Right forelimb (tissue), 1 donor: Measurements from ENCODE around the gene CTCF.

Experiments
- DNase-seq: peaks from one replicate; pipeline ENCODE4 v3.0.0-alpha.2; 2018

The CTCF gene

GRCh38 chr16:67667453-67667816 is 105.1 kb downstream of the CTCF start:
- DNase-seq = no peak

- peak; percentile 86 for DNase-seq
Observed at GRCh38 chr16:67667817-67668494, 105.6 kb downstream of the CTCF start.

GRCh38 chr16:67668495-67669157 is 106.3 kb downstream of the CTCF start:
- DNase-seq = no peak

GRCh38 chr16:67669499-67670101 is 107.3 kb downstream of the CTCF start:
- DNase-seq = no peak

GRCh38 chr16:67672306-67672705 is 110.0 kb downstream of the CTCF start:
- DNase-seq = no peak

- peak; percentile 76 for DNase-seq
Observed at GRCh38 chr16:67672739-67673662, 110.7 kb downstream of the CTCF start.

- DNase-seq = no peak
Observed at GRCh38 chr16:67673712-67674580, 111.6 kb downstream of the CTCF start.

GRCh38 chr16:67674851-67675578 is 112.7 kb downstream of the CTCF start:
- no peak for DNase-seq

- no peak for DNase-seq
Observed at GRCh38 chr16:67675579-67675935, 113.2 kb downstream of the CTCF start.

- no peak for DNase-seq
Observed at GRCh38 chr16:67675999-67676398, 113.7 kb downstream of the CTCF start.

- no peak for DNase-seq
Observed at GRCh38 chr16:67676516-67676915, 114.2 kb downstream of the CTCF start.

GRCh38 chr16:67676939-67677338 is 114.6 kb downstream of the CTCF start:
- DNase-seq = no peak

GRCh38 chr16:67677712-67678111 is 115.4 kb downstream of the CTCF start:
- no peak for DNase-seq

GRCh38 chr16:67678354-67679023 is 116.2 kb downstream of the CTCF start:
- no peak for DNase-seq

- DNase-seq = no peak
Observed at GRCh38 chr16:67679935-67680897, 117.9 kb downstream of the CTCF start.

- DNase-seq = no peak
Observed at GRCh38 chr16:67683767-67684166, 121.4 kb downstream of the CTCF start.

- no peak for DNase-seq
Observed at GRCh38 chr16:67685388-67686112, 123.2 kb downstream of the CTCF start.
